OCI-M2 (cell line): Measurements from ENCODE around the gene SMAD3.
"Not testable (repeated sequence)": the region's sequence is repeated elsewhere in the genome, so short reads cannot be mapped to it uniquely, and the experiment has no call there.

Experiments
- DNase-seq: peaks from one replicate; lab custom pipeline; 2025; ENCODE audit not compliant: unreplicated experiment; lab: John Stamatoyannopoulos, UW

SMAD3 gene

GRCh38 chr15:67065531-67066005 is at the start of gene SMAD3:
TSS of gene SMAD3 (plus strand) at chr15:67065602. CDS start at chr15:67066155, 553 bp downstream.
- no peak for DNase-seq

DNA sequence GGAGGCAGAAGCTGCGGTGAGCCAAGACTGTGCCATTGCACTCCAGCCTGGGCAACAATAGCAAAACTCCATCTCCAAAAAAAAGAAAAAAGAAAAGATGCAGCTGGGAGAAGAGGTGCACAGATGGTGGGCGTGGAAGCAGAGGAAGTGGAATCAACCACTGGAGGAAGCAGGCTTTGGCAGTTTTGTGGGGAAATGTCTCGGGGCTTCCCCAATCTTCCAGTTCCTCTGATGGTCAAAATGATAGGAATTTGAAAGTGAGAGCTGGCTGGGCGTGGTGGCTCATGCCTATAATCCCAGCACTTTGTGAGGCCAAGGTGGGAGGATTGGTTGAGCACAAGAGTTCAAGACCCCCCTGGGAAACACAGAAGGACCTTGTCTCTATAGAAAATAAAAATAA is 48.1 kb upstream of the SMAD3 start:
- DNase-seq = no peak

- DNase-seq = no peak
Measured at GRCh38 chr15:67018026-67018425, 47.4 kb upstream of the SMAD3 start.

- DNase-seq = no peak
Measured at GRCh38 chr15:67018441-67018840, 47.0 kb upstream of the SMAD3 start.

- no peak for DNase-seq
Measured at GRCh38 chr15:67019069-67019468, 46.3 kb upstream of the SMAD3 start.

DNA sequence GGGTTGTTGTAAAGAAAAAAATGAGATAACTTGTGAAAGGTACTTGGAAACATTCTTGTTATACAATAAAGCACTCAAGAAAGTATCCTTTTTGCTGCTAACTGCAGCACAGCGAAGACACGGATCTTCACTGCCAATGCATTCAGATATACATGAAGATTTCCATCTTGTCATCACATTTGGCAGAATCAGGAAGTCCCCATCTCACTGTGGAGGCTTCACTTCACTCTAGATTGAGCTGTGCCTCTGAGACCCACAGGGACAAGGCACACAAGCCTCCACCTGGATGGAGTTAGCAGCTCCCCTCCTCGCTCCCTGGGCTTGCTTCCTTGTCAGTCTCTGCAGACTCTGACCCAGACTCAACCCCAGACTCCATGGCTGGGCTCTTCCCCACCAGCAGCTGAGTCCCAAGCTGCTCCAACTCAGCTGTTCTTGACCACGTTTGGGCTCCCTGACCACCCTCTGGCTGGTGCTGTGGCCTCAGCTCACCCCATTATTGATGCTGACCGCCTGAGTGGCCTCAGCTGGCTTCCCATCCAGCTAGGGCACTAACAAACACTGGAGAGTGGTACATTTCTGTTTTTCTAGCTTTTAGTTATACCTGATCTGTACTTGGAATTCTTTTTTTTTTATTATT is 45.4 kb upstream of the SMAD3 start:
- DNase-seq = no peak

DNA sequence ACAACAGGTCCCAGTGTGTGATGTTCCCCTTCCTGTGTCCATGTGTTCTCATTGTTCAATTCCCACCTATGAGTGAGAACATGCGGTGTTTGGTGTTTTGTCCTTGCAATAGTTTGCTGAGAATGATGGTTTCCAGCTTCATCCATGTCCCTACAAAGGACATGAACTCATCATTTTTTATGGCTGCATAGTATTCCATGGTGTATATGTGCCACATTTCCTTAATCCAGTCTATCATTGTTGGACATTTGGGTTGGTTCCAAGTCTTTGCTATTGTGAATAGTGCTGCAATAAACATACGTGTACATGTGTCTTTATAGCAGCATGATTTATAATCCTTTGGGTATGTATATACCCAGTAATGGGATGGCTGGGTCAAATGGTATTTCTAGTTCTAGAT is 44.7 kb upstream of the SMAD3 start:
- not testable (repeated sequence) for DNase-seq

DNA sequence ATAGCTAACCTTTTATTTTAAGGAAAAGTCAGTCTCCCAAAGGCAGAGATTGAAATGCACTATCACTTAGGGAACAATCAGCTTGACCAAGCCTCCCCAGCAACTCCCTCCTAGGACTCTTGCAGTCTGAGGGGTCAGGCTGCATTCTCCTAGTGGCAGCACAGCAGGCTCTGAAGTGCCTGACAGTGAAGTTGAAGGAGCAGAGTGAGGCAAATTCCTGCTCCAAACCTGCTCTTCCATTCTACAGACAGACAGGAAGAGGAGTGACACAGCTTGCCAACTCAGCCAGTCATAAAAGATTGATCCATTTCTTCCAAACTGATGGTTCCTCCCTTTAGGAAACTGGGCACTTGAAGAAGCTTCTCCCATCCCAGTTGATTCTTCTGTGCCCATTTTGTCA is 43.9 kb upstream of the SMAD3 start:
- DNase-seq = no peak

DNA sequence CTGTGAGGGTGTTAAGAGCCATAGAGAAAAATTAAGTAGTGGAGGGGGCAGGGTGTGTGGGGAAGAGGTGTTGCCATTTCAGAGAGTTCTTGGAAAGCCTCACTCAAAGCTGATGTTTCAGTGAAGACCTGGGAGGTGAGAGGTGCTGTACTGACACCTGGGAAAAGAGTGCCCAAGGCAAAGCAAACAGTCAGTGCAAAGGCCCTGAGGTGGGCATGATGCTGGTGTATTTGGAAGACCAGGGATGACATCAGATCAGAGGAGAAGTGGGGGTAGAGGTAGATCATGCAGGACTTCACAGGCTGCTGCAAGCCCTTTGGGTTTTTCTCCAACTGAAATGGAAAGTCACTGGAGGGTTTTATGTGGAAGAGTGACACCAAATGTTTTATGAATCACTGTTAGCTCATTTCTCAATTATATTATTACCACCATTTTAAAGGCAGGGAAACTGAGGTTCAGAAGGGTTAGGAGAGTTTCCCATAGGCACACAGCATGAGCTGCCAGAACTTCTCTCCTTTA is 42.8 kb upstream of the SMAD3 start:
- no peak for DNase-seq

GRCh38 chr15:67023517-67024313 is 41.7 kb upstream of the SMAD3 start:
- no peak for DNase-seq

DNA sequence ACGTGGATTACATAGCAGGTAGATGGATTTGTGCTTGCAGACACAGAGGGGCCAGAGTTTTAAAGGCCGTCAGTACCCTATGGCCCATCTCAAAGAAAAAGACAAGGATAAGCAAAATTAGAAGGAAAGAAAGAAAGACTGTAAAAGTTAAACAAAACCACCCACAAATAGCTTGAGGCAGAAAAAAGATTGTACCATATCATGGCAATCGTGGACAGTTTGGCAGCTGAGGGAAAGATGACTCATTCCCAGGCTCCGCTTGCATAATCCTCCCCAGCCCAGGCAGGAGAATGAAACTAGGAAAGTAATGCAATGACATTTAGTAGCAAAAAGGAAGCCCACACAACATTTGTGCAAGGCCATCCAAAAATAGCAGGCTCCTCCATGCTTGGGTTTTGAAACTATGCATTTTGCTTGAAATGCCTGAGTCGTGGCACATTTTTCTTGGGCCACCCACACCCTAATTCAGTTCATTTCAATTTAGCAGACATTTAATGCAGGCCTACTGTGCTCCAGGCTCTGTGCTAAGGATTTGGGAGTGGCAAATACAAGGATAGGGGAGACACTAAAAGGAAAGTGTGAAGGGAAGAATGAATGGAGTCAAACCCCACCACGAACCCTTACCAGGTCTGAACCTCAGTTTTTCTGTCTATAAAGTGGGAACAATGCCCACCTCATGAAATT is 40.9 kb upstream of the SMAD3 start:
- DNase-seq = no peak

GRCh38 chr15:67024998-67025368 is 40.4 kb upstream of the SMAD3 start:
- DNase-seq = no peak

- no peak for DNase-seq
Measured at GRCh38 chr15:67025719-67026609, 39.4 kb upstream of the SMAD3 start.

DNA sequence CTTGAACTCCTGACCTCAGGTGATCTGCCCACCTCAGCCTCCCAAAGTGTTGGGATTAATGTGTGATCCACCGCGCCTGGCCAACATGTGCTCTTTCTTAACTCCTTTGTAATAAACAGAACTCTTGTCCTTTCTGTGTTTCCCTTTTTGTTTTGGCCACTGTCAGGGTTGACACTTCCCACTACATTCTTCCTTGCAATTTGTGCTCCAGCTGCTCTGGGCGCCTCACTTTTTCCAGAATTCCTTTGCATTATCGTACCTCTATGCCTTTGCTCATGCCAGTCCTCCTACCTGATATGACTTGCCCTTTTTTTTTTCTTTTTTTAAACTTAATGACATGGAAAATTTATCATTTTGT is 38.8 kb upstream of the SMAD3 start:
- no peak for DNase-seq

GRCh38 chr15:67028440-67028839 is 37.0 kb upstream of the SMAD3 start:
- not testable (repeated sequence) for DNase-seq

DNA sequence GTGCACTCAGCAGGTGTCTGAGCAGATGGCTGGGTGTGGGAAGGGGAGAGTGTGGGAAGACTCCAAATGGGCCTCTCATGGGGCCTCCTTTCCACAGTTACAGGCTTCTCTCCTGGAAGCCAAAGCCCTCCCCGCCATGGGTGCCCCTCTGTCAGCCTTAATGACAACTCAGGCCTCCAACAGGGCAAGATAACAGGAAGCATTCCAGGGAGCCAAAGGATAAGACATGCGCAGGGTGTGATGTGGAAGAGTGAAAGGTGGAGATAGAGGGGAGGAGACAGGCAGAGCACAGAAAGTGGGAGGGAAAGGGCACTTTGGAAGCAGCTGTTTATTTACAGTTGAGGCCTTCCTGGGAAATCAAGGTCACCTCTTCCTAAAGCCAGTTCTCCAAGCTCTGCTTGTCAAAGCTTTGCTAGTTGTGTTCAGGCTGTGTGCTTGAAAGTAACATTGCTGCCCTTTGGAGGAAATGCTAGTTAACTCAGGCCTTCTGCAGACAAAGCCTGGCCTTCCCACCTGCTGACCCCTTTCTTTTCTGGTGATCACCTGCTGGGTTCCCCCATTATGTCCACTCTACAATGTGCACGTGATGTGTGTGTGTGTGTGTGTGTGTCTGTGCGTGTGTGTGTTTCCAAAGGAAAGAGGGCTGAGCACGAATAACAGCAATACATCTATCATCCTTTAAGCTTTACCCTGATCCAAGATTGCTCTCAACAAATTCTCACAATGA is 35.2 kb upstream of the SMAD3 start:
- no peak for DNase-seq

DNA sequence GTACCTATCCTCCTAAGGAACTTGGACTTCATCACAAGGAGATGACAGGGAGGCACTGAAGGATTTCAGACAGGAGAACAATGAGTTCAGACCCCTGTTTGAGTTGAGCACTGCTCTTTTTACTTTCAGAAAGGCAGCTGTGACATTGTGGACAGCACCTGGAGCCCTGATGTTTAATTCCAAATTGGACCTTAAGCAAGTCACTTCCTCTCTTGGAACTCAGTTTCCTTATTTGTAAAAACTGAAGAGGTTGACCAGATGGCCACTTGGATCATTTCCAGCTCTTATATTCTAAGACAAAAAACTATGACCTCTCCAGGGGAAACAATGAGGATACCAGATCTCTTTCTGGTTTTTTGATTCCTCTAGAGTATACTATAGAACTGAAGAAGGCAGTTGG is 34.1 kb upstream of the SMAD3 start:
- no peak for DNase-seq

- no peak for DNase-seq
Measured at GRCh38 chr15:67032608-67033007, 32.8 kb upstream of the SMAD3 start.

GRCh38 chr15:67033012-67033411 is 32.4 kb upstream of the SMAD3 start:
- DNase-seq = no peak

GRCh38 chr15:67033571-67034044 is 31.8 kb upstream of the SMAD3 start:
- no peak for DNase-seq
